ENCODE results near the gene PTGIS. TPM values are rescaled to one million over a fixed set of nuclear protein-coding genes. Genes with fewer than 3 reads are reported as not detected.

The PTGIS gene
- total RNA-seq, 1 donor from 2014 or later = 31.0 TPM

DNA sequence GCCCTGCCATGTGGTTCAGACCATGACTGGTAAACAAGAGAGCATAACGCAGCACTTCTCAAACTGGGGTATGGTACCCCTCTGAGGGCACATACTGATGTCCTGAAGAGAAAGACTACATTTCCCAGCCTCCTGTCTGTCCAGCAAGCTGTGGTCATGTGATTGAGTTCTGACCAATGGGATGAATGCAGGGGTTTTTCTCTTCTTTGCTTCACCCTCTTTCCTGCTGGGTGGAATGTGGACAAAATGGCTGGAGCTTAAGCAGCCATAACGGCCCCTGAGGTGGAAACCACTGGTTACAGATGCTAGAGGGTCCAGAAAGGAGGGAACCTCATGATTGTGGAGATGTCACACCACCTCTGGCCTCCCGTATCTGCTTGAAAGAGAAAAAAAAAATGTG, 66.0 kb downstream of the PTGIS start:
- Mint-ChIP-seq H3K36me3 (ENCODE audit: low read depth) (no peaks in the 10 kb centered on the region), H3K4me1 (ENCODE audit: low read depth) (no peaks in the 10 kb centered on the region), H3K4me3 (ENCODE audit: low read depth) (no peak overlapping the region), H3K9me3 (no peaks in the 10 kb centered on the region), H3K27me3 (ENCODE audit: low read depth) (peaks cover 14% of the 10 kb centered on the region), H3K27ac (no peak overlapping the region)
- no peak for DNase-seq (ENCODE audit: low spot score)
- intact Hi-C loops (cut with micrococcal nuclease) = no loop called here

DNA sequence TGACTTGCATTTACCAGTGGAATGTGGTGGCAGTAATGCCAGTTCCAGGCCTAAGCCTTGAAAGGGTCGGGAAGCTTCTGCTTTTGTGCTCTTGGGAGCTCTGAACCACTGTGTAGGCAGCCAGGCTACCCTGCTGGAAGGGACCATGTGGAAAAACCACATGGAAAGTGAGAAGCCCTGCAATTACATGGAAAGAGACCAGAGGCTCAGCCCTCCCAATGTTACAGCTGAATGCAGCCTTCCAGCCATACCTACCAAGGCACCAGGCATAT, 70.6 kb downstream of the PTGIS start:
- Mint-ChIP-seq H3K4me3 (ENCODE audit: low read depth) (no peak overlapping the region), H3K27ac (no peak overlapping the region), H3K36me3 (ENCODE audit: low read depth) (no peaks in the 10 kb centered on the region), H3K27me3 (ENCODE audit: low read depth) (peaks cover 22% of the 10 kb centered on the region), H3K9me3 (no peaks in the 10 kb centered on the region), H3K4me1 (ENCODE audit: low read depth) (no peaks in the 10 kb centered on the region)
- no peak for DNase-seq (ENCODE audit: low spot score)
- intact Hi-C loops (cut with micrococcal nuclease) = no loop called here

DNA sequence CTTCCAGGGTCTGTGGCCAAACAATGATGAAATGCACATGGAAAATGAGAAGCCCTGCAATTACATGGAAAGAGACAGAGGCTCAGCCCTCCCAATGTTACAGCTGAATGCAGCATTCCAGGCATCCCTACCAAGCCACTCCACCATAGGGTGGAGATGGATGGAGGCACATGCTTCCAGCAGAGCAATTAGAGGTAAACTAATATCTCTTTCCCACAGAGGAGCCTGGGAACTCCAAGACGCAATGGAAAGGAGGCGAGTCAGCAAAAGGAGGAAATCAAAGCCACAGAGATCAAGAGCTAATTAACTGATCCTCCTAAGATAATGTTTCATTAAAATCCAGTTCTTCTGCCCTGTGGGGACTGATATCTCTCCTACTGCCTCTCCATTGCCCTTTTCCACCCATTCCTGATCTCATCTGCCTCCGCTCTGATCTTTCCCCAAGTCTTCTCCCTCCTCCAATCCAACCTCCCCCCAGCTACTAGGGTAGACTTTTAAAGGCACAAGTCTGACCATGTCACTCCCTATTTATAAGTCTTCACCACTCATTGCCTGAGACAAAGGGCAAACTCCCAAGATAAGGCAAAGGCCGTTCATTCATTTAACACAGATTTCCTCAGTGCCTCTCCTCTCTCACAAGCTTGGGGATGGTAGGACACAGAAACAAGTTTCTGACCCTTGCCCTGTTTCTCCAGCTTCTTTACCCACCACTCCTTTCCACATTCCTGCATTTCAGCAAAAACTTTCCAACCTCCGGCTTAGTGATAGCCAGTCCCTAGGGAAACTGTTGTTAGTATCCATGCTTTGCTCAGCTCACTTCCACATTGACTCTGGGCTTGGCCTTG, 71.2 kb downstream of the PTGIS start:
- Mint-ChIP-seq H3K36me3 (ENCODE audit: low read depth) (no peaks in the 10 kb centered on the region), H3K27me3 (ENCODE audit: low read depth) (peaks cover 26% of the 10 kb centered on the region), H3K27ac (no peak overlapping the region), H3K4me3 (ENCODE audit: low read depth) (no peak overlapping the region), H3K4me1 (ENCODE audit: low read depth) (no peaks in the 10 kb centered on the region), H3K9me3 (no peaks in the 10 kb centered on the region)
- intact Hi-C loops (cut with micrococcal nuclease) = no loop called here
- no peak for DNase-seq (ENCODE audit: low spot score)

DNA sequence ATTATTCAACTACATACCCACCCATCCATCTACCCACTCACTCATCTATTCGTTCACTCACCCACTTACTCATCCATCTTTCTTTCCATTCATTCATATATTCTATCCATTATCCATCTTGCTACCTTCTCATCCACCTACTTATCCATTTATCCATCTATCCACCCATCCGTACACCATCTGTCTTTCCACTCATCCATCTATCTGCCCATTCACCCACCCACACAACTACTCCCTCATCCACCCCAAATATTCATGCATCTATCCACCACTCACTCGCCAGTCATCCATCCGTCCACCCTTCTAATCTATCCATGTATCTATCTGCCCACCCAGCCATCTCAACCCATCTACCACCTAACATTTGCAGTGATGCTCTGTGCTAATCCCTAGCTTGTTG, 71.9 kb downstream of the PTGIS start:
- no peak for DNase-seq (ENCODE audit: low spot score)
- no peak overlapping the region for H3K27ac Mint-ChIP-seq
- intact Hi-C loops (cut with micrococcal nuclease) = no loop called here
- no peaks in the 10 kb centered on the region for H3K9me3 Mint-ChIP-seq
- H3K4me3 Mint-ChIP-seq (ENCODE audit: low read depth) = no peak overlapping the region
- H3K36me3 Mint-ChIP-seq (ENCODE audit: low read depth) = no peaks in the 10 kb centered on the region
- no peaks in the 10 kb centered on the region for H3K4me1 Mint-ChIP-seq (ENCODE audit: low read depth)
- peaks cover 29% of the 10 kb centered on the region for H3K27me3 Mint-ChIP-seq (ENCODE audit: low read depth)

DNA sequence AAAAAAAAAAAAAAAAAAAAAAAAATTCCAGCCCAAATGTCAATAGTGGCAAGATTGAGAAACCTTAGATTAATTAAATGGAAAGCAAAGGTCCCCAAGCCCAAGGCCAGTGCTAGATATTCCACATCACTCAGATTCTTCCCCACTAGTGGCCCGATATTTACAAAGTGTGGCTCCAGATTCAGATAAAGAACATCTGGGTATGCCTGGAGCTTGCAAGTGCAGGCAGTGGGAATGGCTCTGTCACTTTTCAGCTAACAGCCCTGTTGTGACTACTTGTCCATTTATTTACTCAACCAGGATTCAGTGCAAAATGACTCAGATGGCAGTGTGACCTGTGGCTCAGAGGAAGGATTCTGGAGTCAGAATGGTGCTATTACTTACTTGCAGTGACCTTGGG, 77.2 kb downstream of the PTGIS start:
- no peak overlapping the region for H3K27ac Mint-ChIP-seq
- intact Hi-C loops (cut with micrococcal nuclease) = no loop called here
- no peaks in the 10 kb centered on the region for H3K36me3 Mint-ChIP-seq (ENCODE audit: low read depth)
- H3K9me3 Mint-ChIP-seq = no peaks in the 10 kb centered on the region
- no peak overlapping the region for H3K4me3 Mint-ChIP-seq (ENCODE audit: low read depth)
- no peaks in the 10 kb centered on the region for H3K4me1 Mint-ChIP-seq (ENCODE audit: low read depth)
- peaks cover 39% of the 10 kb centered on the region for H3K27me3 Mint-ChIP-seq (ENCODE audit: low read depth)
- DNase-seq (ENCODE audit: low spot score) = no peak

DNA sequence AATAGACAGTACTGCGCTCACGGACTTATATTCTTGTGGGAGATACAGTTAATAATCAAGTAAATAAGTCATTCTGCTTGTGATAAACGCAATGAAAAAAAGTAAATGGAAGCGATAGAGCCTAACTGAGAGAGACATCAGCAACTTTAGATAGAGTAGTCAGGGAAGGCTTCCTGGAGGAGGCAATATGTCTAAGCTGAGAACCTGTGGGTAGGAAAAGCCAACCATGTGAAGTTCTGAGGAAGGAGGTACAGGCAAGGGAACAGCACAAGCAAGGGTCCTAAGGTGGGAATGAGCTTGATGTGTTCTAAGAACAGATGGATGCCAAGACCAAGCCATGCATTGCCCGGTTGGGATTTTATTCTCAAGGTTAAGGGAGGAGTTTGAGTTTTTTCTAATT, 78.2 kb downstream of the PTGIS start:
- Mint-ChIP-seq H3K9me3 (no peaks in the 10 kb centered on the region), H3K27ac (no peak overlapping the region), H3K36me3 (ENCODE audit: low read depth) (no peaks in the 10 kb centered on the region), H3K27me3 (ENCODE audit: low read depth) (peaks cover 44% of the 10 kb centered on the region), H3K4me3 (ENCODE audit: low read depth) (no peak overlapping the region), H3K4me1 (ENCODE audit: low read depth) (no peaks in the 10 kb centered on the region)
- DNase-seq (ENCODE audit: low spot score) = no peak
- intact Hi-C loops (cut with micrococcal nuclease) = no loop called here

DNA sequence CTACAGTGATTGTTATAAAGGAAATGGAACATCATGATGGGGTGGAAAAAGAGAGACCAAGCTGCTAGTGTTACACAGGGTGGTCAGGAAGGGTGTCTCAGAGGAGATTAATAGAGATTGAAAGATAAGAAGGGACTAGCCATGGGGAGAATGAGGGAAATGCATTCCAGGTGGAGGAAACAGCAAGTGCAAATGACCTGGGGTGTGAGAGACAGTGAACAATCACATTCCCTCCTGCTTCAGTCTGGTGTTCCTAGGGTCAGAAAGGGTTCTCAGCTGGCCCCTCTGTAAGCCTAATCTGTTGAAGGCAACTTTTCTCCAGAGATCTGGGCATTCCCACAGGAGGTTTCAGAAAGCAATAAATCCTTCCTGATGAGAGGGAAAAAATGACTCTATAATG, 81.9 kb downstream of the PTGIS start:
- H3K27me3 Mint-ChIP-seq (ENCODE audit: low read depth) = peaks cover 52% of the 10 kb centered on the region
- no peak for DNase-seq (ENCODE audit: low spot score)
- no peaks in the 10 kb centered on the region for H3K36me3 Mint-ChIP-seq (ENCODE audit: low read depth)
- H3K9me3 Mint-ChIP-seq = no peaks in the 10 kb centered on the region
- intact Hi-C loops (cut with micrococcal nuclease) = no loop called here
- H3K4me1 Mint-ChIP-seq (ENCODE audit: low read depth) = peaks cover 2% of the 10 kb centered on the region
- H3K4me3 Mint-ChIP-seq (ENCODE audit: low read depth) = no peak overlapping the region
- H3K27ac Mint-ChIP-seq = no peak overlapping the region

DNA sequence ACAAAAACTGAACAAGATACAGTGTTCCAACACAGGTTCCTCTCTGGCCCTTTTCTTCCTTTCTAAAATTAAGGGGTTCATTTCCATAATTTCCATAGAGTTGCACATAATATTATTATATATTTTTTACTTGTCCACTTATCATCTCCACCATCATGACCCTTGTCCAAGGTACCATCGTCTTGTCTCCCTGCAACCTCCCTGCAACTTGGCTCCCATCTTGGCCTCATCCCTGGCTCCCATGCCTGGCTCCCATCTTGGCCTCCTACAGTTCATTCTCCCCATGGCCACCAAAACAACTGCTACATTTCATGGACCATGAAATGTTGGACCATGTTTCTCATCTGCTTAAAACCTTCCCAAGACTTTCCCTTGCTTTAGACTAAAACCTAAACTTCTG, 82.4 kb downstream of the PTGIS start:
- intact Hi-C loops (cut with micrococcal nuclease) = no loop called here
- no peak for DNase-seq (ENCODE audit: low spot score)
- Mint-ChIP-seq H3K4me1 (ENCODE audit: low read depth) (peaks cover 2% of the 10 kb centered on the region), H3K4me3 (ENCODE audit: low read depth) (peak overlapping the region; percentile 19), H3K9me3 (no peaks in the 10 kb centered on the region), H3K27me3 (ENCODE audit: low read depth) (peaks cover 55% of the 10 kb centered on the region), H3K27ac (no peak overlapping the region), H3K36me3 (ENCODE audit: low read depth) (no peaks in the 10 kb centered on the region)

DNA sequence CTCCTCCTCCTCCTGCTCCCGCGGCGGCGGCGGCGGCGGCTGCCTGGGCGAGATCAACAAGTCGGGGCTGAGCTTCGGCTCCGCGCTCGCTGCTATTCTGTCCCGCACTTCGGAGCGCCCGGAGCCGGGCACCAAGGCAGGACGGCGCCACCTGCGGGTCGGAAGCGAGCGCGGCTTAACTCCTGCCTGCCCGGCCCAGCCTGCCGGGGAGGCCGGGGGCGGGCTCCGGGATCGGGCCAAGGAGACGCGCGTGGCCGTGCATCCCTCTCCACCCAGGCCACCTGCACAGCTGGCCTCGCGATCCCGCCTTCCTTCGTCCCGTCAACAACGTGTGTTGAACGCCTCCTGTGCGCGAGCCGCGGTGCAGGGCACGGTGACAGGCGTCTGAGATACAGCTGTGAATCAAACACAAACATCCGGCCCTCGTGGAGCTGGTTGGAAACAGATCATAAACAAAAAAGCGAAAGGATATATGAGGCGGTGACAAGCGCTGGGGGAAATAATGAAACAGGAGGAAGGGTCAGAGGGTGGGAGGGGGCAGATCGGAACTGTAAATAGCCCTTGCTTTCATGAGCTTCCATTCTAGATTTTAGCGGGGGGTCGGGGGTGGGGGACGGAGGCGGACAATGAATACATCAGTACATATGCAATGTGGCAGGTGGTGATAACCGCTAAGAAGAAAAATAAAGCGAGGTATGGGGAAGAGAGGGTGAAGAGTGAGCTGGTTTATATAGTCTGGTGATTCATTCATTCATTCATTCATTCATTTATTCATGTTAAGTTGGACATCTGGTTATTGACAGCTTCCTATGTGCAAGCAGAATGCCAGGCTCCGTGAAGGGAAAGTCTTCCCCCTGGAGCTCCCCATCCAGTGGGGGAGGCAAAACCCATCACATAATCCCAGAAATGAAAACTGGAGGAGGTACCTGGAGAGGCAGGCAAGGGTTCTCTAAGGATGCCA, 83.5 kb downstream of the PTGIS start:
- peak overlapping the region; percentile 83 for H3K4me3 Mint-ChIP-seq (ENCODE audit: low read depth)
- H3K4me1 Mint-ChIP-seq (ENCODE audit: low read depth) = peaks cover 2% of the 10 kb centered on the region
- DNase-seq (ENCODE audit: low spot score) = peak; percentile 68
- no peaks in the 10 kb centered on the region for H3K9me3 Mint-ChIP-seq
- intact Hi-C loops (cut with micrococcal nuclease) = loop anchor here (1.0 to 5.0 kb wide), 2 partner anchors 99 to 152 kb away; no protein-coding TSS in a partner anchor
- no peaks in the 10 kb centered on the region for H3K36me3 Mint-ChIP-seq (ENCODE audit: low read depth)
- H3K27ac Mint-ChIP-seq = no peak overlapping the region
- peaks cover 50% of the 10 kb centered on the region for H3K27me3 Mint-ChIP-seq (ENCODE audit: low read depth)

DNA sequence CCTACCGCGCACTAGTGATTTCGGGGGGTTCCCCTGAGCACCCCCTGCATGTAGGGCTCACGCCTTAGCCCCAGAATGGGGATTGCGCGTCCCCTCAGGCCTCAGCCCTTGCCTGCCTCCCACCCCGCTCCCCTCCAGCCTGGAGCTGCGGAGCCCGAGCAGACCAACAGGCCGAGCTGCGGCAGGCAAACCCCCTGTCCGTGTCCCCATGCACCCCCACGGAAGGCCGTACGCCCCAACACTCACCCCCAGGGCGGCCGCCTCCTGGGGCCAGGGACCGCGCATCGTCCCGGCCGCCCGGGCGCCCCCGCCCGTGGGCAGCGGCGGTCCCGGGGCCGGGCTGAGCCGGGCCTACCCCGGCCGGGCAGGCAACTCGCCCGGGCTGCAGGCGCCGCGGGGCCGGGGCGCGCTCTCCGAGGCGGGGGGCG, 84.2 kb downstream of the PTGIS start:
- H3K4me1 Mint-ChIP-seq (ENCODE audit: low read depth) = peaks cover 2% of the 10 kb centered on the region
- intact Hi-C loops (cut with micrococcal nuclease) = loop anchor here (1.0 to 5.0 kb wide), 2 partner anchors 98 to 151 kb away; no protein-coding TSS in a partner anchor
- H3K27ac Mint-ChIP-seq = no peak overlapping the region
- no peaks in the 10 kb centered on the region for H3K36me3 Mint-ChIP-seq (ENCODE audit: low read depth)
- H3K4me3 Mint-ChIP-seq (ENCODE audit: low read depth) = no peak overlapping the region
- H3K9me3 Mint-ChIP-seq = no peaks in the 10 kb centered on the region
- no peak for DNase-seq (ENCODE audit: low spot score)
- H3K27me3 Mint-ChIP-seq (ENCODE audit: low read depth) = peaks cover 53% of the 10 kb centered on the region

DNA sequence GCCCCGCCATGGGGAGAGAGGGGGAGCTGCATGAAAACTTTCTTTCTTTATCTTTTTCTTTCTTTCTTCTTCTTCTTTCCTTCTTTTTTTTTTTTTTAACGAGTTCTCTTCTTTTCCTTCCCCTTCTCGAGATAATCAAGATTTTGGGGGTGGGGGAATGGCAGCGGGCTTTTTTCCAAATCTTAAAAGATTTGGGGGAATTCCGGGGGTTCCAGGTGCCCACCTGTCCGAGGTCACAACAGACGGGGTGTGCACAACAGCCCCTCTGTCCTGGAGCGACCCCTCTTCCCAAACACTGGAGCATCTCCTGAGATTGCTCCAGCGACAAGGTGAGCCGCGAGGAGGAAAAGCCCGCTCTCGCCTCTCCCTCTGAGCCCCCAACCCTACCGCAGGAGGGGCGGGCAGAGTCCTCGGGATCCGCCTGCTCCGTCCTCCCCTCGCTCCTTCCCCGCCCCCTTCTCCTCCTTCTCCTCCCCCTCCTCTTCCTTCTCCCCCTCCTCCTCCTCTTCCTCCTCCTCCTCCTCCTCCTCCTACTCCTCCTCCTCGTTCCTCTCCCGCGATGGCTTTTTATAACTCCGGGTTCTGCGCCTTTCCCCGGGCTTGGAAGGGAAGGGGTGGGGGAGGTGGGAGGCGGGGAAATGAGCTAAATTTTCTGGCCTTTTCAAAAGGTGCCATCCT, 84.8 kb downstream of the PTGIS start:
- peaks cover 2% of the 10 kb centered on the region for H3K4me1 Mint-ChIP-seq (ENCODE audit: low read depth)
- peak overlapping the region; percentile 35 for H3K4me3 Mint-ChIP-seq (ENCODE audit: low read depth)
- H3K36me3 Mint-ChIP-seq (ENCODE audit: low read depth) = no peaks in the 10 kb centered on the region
- intact Hi-C loops (cut with micrococcal nuclease) = loop anchor here (5.0 kb wide), 1 partner anchor 151 kb away; no protein-coding TSS in a partner anchor
- peaks cover 53% of the 10 kb centered on the region for H3K27me3 Mint-ChIP-seq (ENCODE audit: low read depth)
- no peak overlapping the region for H3K27ac Mint-ChIP-seq
- DNase-seq (ENCODE audit: low spot score) = no peak
- no peaks in the 10 kb centered on the region for H3K9me3 Mint-ChIP-seq

DNA sequence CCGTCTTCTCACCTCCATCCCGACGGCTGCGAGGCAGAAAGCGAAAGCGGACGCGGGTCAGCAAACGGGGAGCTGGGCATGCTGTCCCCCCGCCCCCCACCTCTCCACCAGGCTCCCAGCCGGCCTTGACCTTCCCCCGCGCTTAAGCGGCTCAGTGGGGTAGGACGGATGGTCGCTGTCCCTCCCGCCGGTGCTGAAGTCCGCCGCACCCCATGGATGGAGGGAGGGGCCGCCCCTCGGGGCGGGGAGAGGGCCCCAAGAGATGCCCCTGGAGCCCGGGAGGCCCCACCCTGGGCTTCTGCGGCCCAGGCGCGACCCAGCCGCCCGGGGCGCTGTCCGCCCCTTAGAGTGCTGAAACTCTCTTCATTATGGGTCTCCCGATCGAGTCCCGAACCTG, 85.3 kb downstream of the PTGIS start, which contains the start of gene KCNB1:
Gene KCNB1, minus strand, starts transcription at position 48 of the 397 bp plus-strand sequence. CDS start 188 bp downstream, outside the sequence.
- no peak within 1 kb of the TSS for H3K27ac Mint-ChIP-seq
- H3K9me3 Mint-ChIP-seq = no peaks in the 10 kb centered on the region
- peak; percentile 54 for DNase-seq (ENCODE audit: low spot score)
- H3K36me3 Mint-ChIP-seq (ENCODE audit: low read depth) = no peaks in the 10 kb centered on the region
- H3K27me3 Mint-ChIP-seq (ENCODE audit: low read depth) = peaks cover 53% of the 10 kb centered on the region
- peak within 1 kb of the TSS; percentile 35 for H3K4me3 Mint-ChIP-seq (ENCODE audit: low read depth)
- intact Hi-C loops (cut with micrococcal nuclease) = loop anchor here (5.0 kb wide), 1 partner anchor 150 kb away; no protein-coding TSS in a partner anchor
- peaks cover 2% of the 10 kb centered on the region for H3K4me1 Mint-ChIP-seq (ENCODE audit: low read depth)
